ENCODE results near the gene KCNQ4. TPM values are rescaled to one million over a fixed set of nuclear protein-coding genes. Genes with fewer than 3 reads are reported as not detected.

Gene KCNQ4
- total and polyA plus RNA-seq, 10 of the 15 experiments (the other 5 are each of a cell fraction or from before 2014, with no cell fraction given): 0.04 to 0.18 (median 0.08) TPM; not detected in 2

GRCh38 chr1:40820911-40821693, 37.5 kb downstream of the KCNQ4 start:
- no peaks in the 10 kb centered on the region; a peak in 1 of 4 replicates for H3K27me3 ChIP-seq (replicated peaks in 1 of 2; ENCODE audit: control insufficient read depth in 2 of 2, insufficient read depth in 2 of 2, low read length in 1 of 2)
- 26% methylated on average over 6 of the region's 6 CpGs for WGBS (ENCODE audit: insufficient coverage, insufficient replicate concordance, low lambda C conversion rate, missing lambda C conversion rate)
- no peak overlapping the region for H3K27ac ChIP-seq (ENCODE audit: control insufficient read depth, insufficient read depth)
- SMC1A ChIA-PET (ENCODE audit: uncharacterized antibody, unreplicated experiment): interaction anchor here (0.6 to 1.7 kb wide), 3 partner anchors 10 to 47 kb away, joined by 3 to 5 read pairs (median 5); no protein-coding TSS in a partner anchor
- POLR2A ChIA-PET: interaction anchor here (0.7 kb wide), 1 partner anchor 13 kb away, joined by 3 read pairs; no protein-coding TSS in a partner anchor
- no peak overlapping the region for H2AFZ ChIP-seq (ENCODE audit: control insufficient read depth, low read depth, low read length)
- intact Hi-C loops (cut with micrococcal nuclease; ENCODE audit: unreplicated experiment) (no loop called here), in situ Hi-C loops (cut with MboI) (no loop called here)
- H3K36me3 ChIP-seq (ENCODE audit: control insufficient read depth in 2 of 2, insufficient read depth in 2 of 2, low read length in 1 of 2): no peaks in the 10 kb centered on the region
- ATAC-seq: no peak
- no peaks in the 10 kb centered on the region for H3K79me2 ChIP-seq (ENCODE audit: control insufficient read depth, insufficient read depth, low read length)
- no peak for DNase-seq (ENCODE audit: low read depth, low spot score)
- H3K9ac ChIP-seq (ENCODE audit: control insufficient read depth, insufficient read depth, low read length): no peak overlapping the region
- H3K4me1 ChIP-seq (ENCODE audit: control insufficient read depth, insufficient read depth, low read length): peaks cover 17% of the 10 kb centered on the region
- FAIRE-seq: no peak
- CTCF ChIA-PET: interaction anchor here (2.2 to 2.4 kb wide), 2 partner anchors 29 to 46 kb away, joined by 6 to 11 read pairs; no protein-coding TSS in a partner anchor
- no peaks in the 10 kb centered on the region for H3K9me3 ChIP-seq (replicated peaks; ENCODE audit: control insufficient read depth, insufficient read depth, low read length)
- H3K4me2 ChIP-seq (ENCODE audit: control insufficient read depth, insufficient read depth): no peak overlapping the region
- BruUV-seq (replicated peaks): no TSS peak
- no peaks in the 10 kb centered on the region for H4K20me1 ChIP-seq (ENCODE audit: control insufficient read depth, insufficient read depth)
- no peak overlapping the region for H3K4me3 ChIP-seq
- TF ChIP-seq, protein P1, sequence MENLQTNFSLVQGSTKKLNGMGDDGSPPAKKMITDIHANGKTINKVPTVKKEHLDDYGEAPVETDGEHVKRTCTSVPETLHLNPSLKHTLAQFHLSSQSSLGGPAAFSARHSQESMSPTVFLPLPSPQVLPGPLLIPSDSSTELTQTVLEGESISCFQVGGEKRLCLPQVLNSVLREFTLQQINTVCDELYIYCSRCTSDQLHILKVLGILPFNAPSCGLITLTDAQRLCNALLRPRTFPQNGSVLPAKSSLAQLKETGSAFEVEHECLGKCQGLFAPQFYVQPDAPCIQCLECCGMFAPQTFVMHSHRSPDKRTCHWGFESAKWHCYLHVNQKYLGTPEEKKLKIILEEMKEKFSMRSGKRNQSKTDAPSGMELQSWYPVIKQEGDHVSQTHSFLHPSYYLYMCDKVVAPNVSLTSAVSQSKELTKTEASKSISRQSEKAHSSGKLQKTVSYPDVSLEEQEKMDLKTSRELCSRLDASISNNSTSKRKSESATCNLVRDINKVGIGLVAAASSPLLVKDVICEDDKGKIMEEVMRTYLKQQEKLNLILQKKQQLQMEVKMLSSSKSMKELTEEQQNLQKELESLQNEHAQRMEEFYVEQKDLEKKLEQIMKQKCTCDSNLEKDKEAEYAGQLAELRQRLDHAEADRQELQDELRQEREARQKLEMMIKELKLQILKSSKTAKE (IDR thresholded peaks at IDR 0.05; ENCODE audit: low read depth, poor library complexity, severe bottlenecking): no peak
- RAD21 ChIA-PET (ENCODE audit: unreplicated experiment): interaction anchor here (1.2 to 1.4 kb wide), 2 partner anchors 48 to 68 kb away, joined by 3 to 4 read pairs; no protein-coding TSS in a partner anchor

DNA sequence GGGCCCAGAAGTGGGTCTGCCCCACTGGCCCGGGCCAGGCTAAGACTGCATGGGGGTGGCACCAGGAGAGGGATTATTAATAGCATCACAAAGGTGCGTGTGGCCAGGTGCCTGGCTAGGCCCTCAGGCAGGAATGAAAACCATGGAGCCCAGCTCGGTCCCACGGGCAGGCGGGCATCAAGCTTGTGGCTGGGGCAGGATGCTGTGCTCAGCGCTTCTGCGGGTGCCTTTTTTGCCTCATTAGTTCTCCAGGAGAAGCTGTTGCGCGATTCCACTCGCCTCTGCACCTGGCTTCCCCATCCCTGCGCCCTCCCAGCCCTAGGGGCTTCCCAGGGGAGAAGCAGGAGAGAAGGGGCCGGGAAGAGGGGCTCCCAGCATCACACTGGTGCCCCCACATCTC, 39.3 kb downstream of the KCNQ4 start:
- ChIA-PET CTCF (no interaction called here), SMC1A (ENCODE audit: uncharacterized antibody, unreplicated experiment) (interaction anchor here (1.1 kb wide), 1 partner anchor 19 kb away, joined by 4 read pairs; no protein-coding TSS in a partner anchor), POLR2A (no interaction called here), RAD21 (ENCODE audit: unreplicated experiment) (no interaction called here)
- no peaks in the 10 kb centered on the region for H3K9me3 ChIP-seq (replicated peaks; ENCODE audit: control insufficient read depth, insufficient read depth, low read length)
- FAIRE-seq (no peak), DNase-seq (ENCODE audit: low read depth, low spot score) (no peak), ATAC-seq (no peak)
- H3K4me1 ChIP-seq (ENCODE audit: control insufficient read depth, insufficient read depth, low read length): peaks cover 17% of the 10 kb centered on the region
- H3K36me3 ChIP-seq (ENCODE audit: control insufficient read depth in 2 of 2, insufficient read depth in 2 of 2, low read length in 1 of 2): no peaks in the 10 kb centered on the region
- H4K20me1 ChIP-seq (ENCODE audit: control insufficient read depth, insufficient read depth): no peaks in the 10 kb centered on the region
- H3K79me2 ChIP-seq (ENCODE audit: control insufficient read depth, insufficient read depth, low read length): no peaks in the 10 kb centered on the region
- H3K4me3 ChIP-seq: no peak overlapping the region
- no TSS peak for BruUV-seq (replicated peaks)
- intact Hi-C loops (cut with micrococcal nuclease; ENCODE audit: unreplicated experiment): no loop called here
- H3K9ac ChIP-seq (ENCODE audit: control insufficient read depth, insufficient read depth, low read length): no peak overlapping the region
- H2AFZ ChIP-seq (ENCODE audit: control insufficient read depth, low read depth, low read length): no peak overlapping the region
- H3K27ac ChIP-seq (ENCODE audit: control insufficient read depth, insufficient read depth): no peak overlapping the region
- no peak overlapping the region for H3K4me2 ChIP-seq (ENCODE audit: control insufficient read depth, insufficient read depth)
- H3K27me3 ChIP-seq (replicated peaks in 1 of 2; ENCODE audit: control insufficient read depth in 2 of 2, insufficient read depth in 2 of 2, low read length in 1 of 2): no peaks in the 10 kb centered on the region; a peak in 1 of 4 replicates
- in situ Hi-C loops (cut with MboI): no loop called here
- 64% methylated on average over 12 of the region's 12 CpGs for WGBS (ENCODE audit: insufficient coverage, insufficient replicate concordance, low lambda C conversion rate, missing lambda C conversion rate)
- TF ChIP-seq KLF5 (IDR thresholded peaks at IDR 0.05; ENCODE audit: partially characterized antibody) (no peak), HSF1 (IDR thresholded peaks at IDR 0.05; ENCODE audit: low read depth, low read length) (no peak), ZZZ3 (IDR thresholded peaks at IDR 0.05; ENCODE audit: control insufficient read depth, insufficient read length, low read depth) (no peak), ZNF622 (IDR thresholded peaks at IDR 0.05) (no peak), HDAC6 (IDR thresholded peaks at IDR 0.05; ENCODE audit: unreplicated experiment) (no peak), BCL11A (IDR thresholded peaks at IDR 0.05; ENCODE audit: low read depth, low read length) (no peak), GATAD2B (conservative IDR thresholded peaks at IDR 0.05; ENCODE audit: low read depth) (no peak), MYB (IDR thresholded peaks at IDR 0.05; ENCODE audit: borderline replicate concordance, low read depth, low read length) (no peak)
- TF ChIP-seq, protein P2, sequence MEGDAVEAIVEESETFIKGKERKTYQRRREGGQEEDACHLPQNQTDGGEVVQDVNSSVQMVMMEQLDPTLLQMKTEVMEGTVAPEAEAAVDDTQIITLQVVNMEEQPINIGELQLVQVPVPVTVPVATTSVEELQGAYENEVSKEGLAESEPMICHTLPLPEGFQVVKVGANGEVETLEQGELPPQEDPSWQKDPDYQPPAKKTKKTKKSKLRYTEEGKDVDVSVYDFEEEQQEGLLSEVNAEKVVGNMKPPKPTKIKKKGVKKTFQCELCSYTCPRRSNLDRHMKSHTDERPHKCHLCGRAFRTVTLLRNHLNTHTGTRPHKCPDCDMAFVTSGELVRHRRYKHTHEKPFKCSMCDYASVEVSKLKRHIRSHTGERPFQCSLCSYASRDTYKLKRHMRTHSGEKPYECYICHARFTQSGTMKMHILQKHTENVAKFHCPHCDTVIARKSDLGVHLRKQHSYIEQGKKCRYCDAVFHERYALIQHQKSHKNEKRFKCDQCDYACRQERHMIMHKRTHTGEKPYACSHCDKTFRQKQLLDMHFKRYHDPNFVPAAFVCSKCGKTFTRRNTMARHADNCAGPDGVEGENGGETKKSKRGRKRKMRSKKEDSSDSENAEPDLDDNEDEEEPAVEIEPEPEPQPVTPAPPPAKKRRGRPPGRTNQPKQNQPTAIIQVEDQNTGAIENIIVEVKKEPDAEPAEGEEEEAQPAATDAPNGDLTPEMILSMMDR (IDR thresholded peaks at IDR 0.05 in 2 of 3, conservative IDR thresholded peaks at IDR 0.05 in 1 of 3; ENCODE audit: control insufficient read depth in 2 of 3, extremely low read depth in 1 of 3, insufficient read depth in 1 of 3, low read depth in 3 of 3, low read length in 3 of 3): no peak

Data from GM12878 (cell line).